NCI-H510A treated with DMSO at 0.1 percent for 48 hours (cell line): ENCODE data around the gene RALGAPB.
"Not testable (repeated sequence)": the region's sequence is repeated elsewhere in the genome, so short reads cannot be mapped to it uniquely, and the experiment has no call there.

Source experiments
- DNase-seq: peaks from one replicate; lab custom pipeline; 2025; lab: John Stamatoyannopoulos, UW

RALGAPB gene

GRCh38 chr20:38585404-38586180, 112.9 kb downstream of the RALGAPB start:
- DNase-seq: no peak

DNA sequence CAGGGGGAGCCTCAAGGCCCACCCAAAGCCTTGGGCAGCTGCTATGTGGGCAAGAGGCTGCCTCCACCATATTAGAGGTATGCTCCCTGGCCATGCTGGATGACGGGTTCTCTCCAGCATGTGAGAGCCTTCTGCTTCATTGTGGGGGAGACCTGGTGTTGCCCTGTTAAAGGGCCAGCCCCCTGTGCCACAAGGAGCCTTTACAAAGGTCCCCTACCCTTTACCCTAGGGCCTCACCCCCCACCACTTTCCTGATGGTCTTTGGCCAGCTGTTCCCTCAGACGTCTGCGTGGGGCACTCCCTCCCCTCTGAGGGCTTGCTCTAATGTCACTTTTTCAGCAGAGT, 113.5 kb downstream of the RALGAPB start:
- no peak for DNase-seq

GRCh38 chr20:38588303-38588702, 115.7 kb downstream of the RALGAPB start:
- DNase-seq: no peak

- DNase-seq: no peak
Measured at GRCh38 chr20:38589351-38589750, 116.7 kb downstream of the RALGAPB start.

- DNase-seq: no peak
Measured at GRCh38 chr20:38589967-38590675, 117.5 kb downstream of the RALGAPB start.

- no peak for DNase-seq
Measured at GRCh38 chr20:38590676-38591473, 118.2 kb downstream of the RALGAPB start.

GRCh38 chr20:38591474-38592410, 119.1 kb downstream of the RALGAPB start:
- no peak for DNase-seq

GRCh38 chr20:38592411-38592790, 119.8 kb downstream of the RALGAPB start:
- DNase-seq: not testable (repeated sequence)

GRCh38 chr20:38594281-38594680, 121.6 kb downstream of the RALGAPB start:
- DNase-seq: not testable (repeated sequence)

DNA sequence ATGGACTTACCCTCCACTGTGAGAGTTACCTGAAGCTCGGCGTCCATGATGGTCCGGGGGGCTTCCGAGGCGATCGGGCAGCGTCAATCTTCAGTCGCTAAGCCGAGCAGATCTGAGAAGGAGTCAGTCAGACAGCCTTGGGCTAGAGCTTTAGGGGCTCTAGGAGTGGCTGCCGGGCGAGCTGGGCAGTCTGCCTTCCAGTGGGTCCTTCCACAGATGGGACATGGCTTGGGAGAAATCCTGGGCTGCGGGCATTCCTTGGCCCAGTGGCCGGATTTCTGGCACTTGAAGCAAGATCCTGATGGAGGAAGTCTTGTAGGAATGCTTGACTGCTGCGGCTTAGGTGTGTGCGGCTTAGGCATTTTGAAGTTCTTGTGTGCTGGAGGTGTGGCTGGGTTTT, 123.2 kb downstream of the RALGAPB start:
- DNase-seq: not testable (repeated sequence)

DNA sequence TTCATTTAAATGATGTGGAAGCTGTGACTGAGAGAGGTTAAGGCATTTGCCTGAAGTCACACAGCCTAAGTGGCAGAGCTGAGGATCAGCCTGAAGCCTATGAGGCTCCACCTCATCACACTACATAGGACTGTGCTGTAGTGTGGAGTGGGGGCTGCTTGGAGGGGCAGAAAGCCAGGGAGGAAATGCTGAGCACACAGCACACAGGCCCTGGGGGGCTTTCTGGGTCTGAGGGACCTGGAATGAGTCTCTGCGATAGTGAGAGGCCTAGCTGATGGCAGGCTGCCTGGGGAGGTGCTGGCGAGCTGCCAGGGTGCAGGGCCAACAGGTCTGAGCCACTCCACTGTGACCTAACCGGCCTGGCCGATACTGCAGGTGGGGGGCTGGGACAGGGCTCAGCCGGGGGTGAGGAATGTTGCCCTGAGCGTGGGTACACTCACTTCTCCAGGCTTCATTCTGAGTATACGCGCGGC, 126.8 kb downstream of the RALGAPB start:
- peak; percentile 10 for DNase-seq

DNA sequence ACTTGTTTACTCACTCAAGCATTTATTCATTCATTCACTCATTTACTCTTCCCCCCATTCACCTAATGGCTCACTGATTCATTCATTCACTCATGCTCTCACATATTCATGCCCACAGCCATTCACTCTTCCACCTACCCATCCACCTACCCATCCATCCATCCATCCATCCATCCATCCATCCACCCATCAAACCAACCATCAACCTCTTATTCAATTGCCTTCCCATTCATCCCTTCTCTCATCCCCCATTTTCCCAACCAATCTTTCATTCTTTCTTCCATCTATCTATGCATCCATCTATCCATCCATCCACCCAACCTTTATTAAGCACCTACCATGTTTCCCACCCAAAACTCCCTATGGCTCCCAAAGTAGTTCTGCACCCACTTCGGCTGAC, 127.4 kb downstream of the RALGAPB start:
- no peak for DNase-seq

GRCh38 chr20:38601216-38602184, 128.9 kb downstream of the RALGAPB start, which contains the start of gene ARHGAP40:
Gene ARHGAP40 (plus strand): TSS chr20:38601809.
- DNase-seq: no peak

- DNase-seq: no peak
Measured at GRCh38 chr20:38602185-38602581, 129.5 kb downstream of the RALGAPB start.

DNA sequence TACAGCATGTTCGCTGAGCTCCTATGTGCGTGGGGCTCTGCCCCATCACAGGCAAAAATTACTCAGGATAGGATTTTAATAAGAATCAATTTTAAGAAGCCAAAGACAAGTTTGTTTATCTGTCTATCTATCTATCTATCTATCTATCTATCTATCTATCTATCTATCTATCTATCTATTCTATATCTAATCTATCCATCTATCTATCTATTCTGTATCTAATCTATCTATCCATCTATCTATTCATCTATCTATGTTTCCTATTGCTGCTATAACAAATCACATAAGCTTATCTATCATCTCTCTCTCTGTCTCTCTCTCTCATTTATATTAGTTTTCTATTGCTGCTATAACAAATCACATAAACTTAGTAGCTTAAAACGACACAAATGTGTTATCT, 130.6 kb downstream of the RALGAPB start:
- DNase-seq: no peak

GRCh38 chr20:38604873-38605303, 132.2 kb downstream of the RALGAPB start:
- DNase-seq: no peak

- DNase-seq: no peak
Measured at GRCh38 chr20:38607351-38607750, 134.7 kb downstream of the RALGAPB start.

GRCh38 chr20:38608188-38608587, 135.5 kb downstream of the RALGAPB start:
- DNase-seq: no peak

DNA sequence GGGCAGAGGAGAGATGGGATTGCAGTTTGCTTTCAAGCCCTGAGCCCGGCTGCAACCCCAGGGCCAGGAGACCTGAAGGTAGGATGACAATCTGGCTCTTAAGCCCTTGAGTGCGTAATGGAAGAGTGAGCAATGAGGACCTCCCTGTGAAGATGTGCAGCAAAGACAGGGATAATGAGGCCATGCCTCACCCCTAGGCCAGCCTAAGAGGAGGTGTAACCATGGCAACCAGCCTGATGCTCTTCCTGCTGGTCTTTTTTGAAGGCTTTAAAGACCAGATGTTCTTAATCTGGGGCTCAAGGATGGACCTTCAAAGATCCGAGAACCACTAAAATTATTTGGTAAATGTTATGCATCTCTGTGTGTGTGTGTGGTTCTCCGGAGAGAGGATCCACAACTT, 137.2 kb downstream of the RALGAPB start:
- no peak for DNase-seq

GRCh38 chr20:38610521-38610920, 137.9 kb downstream of the RALGAPB start:
- DNase-seq: no peak
